NCI-H2029 (cell line): ENCODE measurements around the gene C7orf25.

Experiments used
- DNase-seq: peaks from one replicate; lab custom pipeline; 2025; lab: John Stamatoyannopoulos, UW

Gene C7orf25

DNA sequence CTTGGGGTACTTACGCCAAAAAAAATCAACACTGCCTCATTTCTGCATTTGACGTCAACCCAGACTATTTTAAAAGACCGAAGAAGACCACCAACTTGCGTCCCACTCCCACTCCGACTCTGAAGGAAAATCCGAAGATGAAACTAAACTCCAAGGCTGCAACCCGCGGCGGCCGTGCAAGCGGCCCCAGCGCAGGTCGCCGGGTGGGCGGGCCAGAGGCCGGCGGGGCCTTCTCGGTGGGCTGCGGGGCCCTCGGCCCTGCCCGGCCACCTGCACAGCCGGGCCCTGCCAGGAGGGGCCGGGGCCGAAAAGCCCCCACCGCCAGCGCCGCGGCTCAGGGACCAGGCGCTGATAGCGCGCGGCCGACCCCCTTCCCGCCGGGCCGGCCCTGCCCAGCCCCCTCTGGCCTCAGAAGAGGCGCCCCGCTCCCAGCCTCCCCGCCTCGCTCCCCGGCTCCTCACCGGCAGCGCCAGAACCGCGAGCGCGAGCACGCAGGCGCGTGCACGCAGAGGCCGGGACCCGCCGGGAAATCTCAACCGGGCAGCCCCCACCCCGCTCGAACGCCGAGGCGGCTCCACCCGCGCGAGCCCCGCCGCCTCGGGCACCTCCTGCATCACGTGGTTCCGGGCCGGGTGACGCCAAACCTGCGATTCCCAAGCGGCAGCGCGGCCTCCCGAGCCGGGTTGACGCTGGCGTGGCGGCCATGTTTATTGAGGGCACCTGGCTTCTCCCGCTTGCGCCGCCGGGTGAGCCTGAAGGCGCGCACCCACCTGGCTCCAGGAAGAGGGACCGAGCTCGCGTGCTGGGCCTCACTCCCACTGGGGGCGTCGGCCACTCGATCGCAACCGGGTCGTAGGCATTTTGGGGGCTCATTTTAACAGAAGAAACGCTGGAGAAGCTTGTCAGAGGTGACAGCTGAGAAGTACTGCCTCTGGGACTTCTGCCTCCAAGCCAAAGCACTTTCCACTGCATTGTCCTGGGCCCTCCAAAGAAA, at the start of gene C7orf25:
C7orf25 (minus strand) TSS at position 617 of the 994 bp plus-strand sequence. CDS start 1,170 bp downstream, outside the sequence.
- peak; percentile 90 for DNase-seq

DNA sequence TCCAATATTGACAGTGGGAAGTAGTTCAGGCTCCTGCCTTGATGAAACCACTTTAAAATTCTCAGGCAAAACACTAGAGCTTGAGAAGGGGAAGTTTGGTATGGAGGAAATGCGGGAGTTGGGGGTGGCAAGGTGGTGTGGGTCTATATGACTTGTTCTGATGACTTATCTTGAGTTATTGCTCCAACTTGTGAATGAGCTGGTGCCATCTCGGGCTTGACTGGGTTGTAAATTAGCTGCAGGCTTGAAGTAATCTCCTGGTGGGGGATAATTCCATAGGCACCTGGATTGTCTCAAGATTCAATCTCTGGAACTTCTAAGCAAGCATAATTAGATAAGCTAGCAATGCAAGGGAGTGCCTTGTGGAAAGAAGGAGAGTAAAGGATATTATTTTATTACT, 49.3 kb upstream of the C7orf25 start:
- no peak for DNase-seq

DNA sequence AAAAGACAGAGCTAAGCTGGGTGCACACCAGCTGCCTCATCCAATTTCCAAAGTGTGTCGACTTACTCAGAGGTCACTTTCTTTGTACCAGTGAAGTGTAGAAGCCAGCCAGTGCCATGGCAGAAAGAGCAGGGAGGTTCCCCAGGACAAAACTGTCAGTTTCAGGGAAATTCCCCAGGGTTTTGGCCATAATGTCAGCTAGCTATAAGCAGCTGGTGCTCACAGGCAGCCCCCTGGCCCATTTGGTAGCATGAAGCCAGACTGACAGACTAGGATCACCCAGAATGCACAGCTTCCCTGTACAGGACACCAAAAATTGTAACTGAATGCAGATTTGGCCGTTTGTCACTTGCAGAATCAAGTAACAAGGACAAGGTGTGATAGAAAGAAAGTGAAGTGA, 48.9 kb upstream of the C7orf25 start:
- no peak for DNase-seq

- no peak for DNase-seq
These were observed 47.7 kb upstream of the C7orf25 start for GRCh38 chr7:42959549-42959948.

- no peak for DNase-seq
These were observed 44.2 kb upstream of the C7orf25 start for GRCh38 chr7:42956062-42956461.

DNA sequence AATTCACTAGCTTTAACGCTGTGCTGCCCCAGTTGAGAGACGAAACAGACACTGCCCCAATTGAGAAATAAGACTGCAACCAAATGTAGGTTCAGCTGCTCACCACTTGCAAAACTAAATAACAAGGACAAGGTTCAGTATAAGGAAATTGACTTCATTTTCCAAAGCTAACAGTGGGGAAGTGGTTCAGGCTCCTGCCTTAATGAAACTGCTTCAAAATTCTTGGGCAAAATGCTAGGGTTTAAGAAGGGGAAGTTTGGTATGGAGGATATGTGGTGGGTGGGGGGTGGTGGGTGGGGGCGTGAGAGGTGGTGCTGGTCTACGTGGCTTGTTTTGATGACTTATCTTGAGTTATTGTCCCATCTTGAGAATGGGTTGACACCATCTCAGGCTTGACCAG, 42.1 kb upstream of the C7orf25 start:
- no peak for DNase-seq

DNA sequence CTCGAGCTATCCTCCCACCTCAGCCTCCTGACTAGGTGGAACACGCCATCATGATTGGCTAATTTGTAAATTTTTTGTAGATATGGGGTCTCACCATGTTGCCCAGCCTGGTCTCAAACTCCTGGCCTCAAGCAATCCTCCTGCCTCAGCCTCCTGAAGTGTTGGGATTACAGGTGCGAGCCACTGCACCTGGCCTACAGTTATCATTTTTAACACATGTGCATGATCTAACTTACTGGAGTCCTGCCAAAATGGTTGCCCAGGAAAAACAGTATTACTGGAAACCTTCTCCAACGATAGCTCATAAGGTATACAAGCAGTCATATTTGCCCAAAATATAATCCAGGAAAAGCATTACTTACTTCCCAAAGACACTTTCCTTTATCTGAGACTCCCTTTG, 40.5 kb upstream of the C7orf25 start:
- DNase-seq = no peak

DNA sequence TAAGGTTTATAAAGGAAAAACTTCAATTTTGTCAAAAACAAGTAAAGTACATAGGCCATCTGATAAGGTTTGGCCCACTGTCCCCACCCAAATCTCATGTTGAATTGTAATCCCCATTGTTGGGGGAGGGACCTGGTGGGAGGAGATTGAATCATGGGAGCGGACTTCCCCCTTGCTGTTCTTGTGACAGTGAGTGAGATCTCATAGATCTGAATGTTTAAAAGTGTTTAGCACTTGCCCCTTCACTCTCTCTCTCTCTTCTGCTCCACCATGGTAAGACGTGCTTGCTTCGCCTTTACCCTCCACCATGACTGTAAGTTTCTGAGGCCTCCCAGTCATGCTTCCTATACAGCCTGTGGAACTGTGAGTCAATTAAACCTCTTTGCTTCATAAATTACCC, 38.5 kb upstream of the C7orf25 start:
- no peak for DNase-seq

- DNase-seq = no peak
These were observed 35.7 kb upstream of the C7orf25 start for GRCh38 chr7:42947521-42947920.

DNA sequence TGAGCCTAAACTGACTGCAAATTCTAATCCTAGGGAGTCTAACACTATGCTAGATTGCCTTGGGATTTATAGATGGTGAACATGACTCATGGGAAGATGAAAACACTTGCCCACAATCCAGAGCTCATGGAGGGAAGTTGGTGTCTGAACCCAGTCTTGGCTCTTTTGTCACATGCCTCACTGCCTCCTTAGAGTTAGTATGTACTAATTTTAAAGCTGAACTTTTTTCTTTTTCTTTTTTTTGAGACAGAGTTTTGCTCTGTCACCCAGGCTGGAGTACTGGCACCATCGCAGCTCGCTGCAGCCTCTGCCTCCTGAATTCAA, 34.7 kb upstream of the C7orf25 start:
- no peak for DNase-seq

GRCh38 chr7:42945821-42946626, 34.2 kb upstream of the C7orf25 start:
- DNase-seq = no peak

- peak; percentile 44 for DNase-seq
These were observed 29.3 kb upstream of the C7orf25 start for GRCh38 chr7:42940985-42941847.

DNA sequence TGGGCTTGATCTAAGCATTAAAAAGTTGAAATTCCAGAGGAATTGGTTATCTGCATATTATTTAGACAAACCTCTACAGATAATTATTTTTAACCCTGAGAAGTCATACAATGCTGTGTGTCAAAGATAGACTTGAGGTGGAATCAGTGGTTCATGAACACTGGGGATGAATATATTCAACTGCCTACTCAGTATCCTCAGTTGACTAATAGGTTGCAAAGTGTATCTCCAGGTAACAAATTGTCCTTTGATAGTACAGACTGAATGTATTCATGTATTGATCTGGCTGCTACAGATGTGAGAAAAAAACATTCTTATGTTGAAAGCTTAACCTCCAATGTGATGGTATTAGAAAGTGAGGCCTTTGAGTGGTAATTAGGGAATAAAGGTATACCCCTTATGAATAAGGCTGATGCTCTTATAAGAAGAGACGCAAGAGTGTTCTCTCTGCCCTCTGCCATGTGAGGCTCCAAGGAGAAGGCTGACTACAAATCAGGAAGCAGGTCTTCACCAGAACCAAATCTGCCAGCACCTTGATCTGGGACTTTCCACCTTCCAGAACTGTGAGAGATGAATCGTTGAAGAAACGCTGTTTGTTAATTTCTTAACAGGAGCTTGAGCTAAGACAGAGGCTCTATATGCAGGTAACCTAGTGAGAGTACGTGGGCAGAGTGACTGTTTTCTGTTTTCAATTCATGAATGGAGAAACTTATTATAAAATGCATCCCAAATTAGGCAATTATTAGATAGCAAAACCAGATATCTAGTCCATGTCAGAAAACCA, 27.8 kb upstream of the C7orf25 start:
- no peak for DNase-seq

- DNase-seq = no peak
These were observed 24.0 kb upstream of the C7orf25 start for GRCh38 chr7:42935861-42936260.

GRCh38 chr7:42934291-42934690, 22.4 kb upstream of the C7orf25 start:
- DNase-seq = no peak

DNA sequence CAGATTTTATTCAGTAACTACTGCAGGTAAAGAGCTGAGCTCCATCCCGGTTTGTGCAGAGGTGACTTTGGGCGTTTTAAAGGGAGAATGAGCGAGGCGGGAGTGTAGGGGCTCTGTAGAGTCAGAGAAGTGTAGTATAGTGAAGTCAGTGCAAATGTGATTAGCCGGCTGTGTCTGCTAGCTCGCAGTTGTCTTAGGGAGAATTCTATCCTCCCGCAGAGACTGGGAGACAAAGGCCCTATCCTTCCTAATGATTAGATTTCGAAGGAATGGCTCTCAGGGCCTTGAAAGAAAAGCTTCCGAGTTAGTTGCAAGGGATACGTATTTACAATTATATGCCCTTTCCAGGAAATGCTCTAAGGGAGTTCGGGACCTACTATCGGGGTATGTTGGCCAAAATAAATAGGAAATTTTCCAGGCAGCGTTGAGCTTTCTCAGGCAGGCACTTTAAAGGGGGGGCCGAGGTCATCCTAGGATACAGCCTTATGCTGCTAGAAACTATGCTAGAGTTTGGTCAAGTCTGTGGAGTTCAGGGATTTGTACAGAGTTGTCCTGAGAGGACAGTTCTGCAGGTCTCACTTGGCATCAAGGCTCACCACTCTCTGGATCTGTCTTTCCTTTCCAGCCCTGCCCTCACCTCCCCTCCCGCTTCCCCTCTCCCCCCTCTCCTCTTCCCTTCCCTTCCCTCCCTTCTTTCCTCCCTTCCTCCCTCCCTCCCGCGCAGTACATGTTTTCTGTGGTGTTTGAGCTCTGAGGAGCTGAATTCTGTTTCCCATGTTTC, 21.1 kb upstream of the C7orf25 start:
- DNase-seq = no peak

- peak; percentile 98 for DNase-seq
These were observed 20.2 kb upstream of the C7orf25 start, which contains the start of the genes MRPL32 and PSMA2 for GRCh38 chr7:42931834-42932651. TSS of gene MRPL32 (plus strand) at chr7:42932376. CDS start at chr7:42932387, 11 bp downstream. TSS of gene PSMA2 (minus strand) at chr7:42932174. CDS start at chr7:42932158, 16 bp downstream.

- no peak for DNase-seq
These were observed 19.6 kb upstream of the C7orf25 start for GRCh38 chr7:42931447-42931833.

DNA sequence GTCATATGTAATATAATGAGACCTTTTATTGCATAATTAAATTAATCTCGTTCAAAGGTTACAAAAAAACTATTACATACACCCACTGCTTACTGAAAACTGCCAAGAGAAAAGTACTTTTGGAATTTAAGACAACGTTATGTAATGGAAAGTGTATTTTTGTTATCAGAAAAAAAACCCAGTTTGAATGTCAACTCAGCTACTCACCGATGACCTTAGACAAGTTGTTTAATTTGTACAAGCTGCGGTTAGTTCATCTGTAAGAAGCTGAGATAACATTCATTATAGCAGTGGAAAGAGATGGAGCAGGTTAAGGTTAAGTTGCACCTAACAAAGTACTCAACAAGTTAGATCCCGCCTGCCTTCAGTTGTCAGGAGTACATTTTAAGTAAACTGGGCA, 19.0 kb upstream of the C7orf25 start:
- DNase-seq = no peak
